HUES48 (cell line): ENCODE data around the gene GSDMA.

ENCODE experiments used
- H3K27ac ChIP-seq: one replicate; pipeline ENCODE4 v1.7.0; 2013; ENCODE audit warnings: low read depth, low read length, inconsistent platforms
- H3K27me3 ChIP-seq: 2 replicates; pipeline ENCODE4 v1.6.1; 2013; ENCODE audit warnings: mild to moderate bottlenecking, low read length; ENCODE audit not compliant: control insufficient read depth, insufficient read depth
- H3K36me3 ChIP-seq: 2 replicates; pipeline ENCODE4 v1.6.1; 2013; ENCODE audit warnings: low read length; ENCODE audit not compliant: control insufficient read depth, insufficient read depth
- H3K4me1 ChIP-seq: 2 replicates; pipeline ENCODE4 v1.6.1; 2013; ENCODE audit warnings: mild to moderate bottlenecking, low read length; ENCODE audit not compliant: control insufficient read depth, insufficient read depth
- H3K4me3 ChIP-seq: 2 replicates; pipeline ENCODE4 v1.5.1; 2013; ENCODE audit warnings: mild to moderate bottlenecking, low read depth, low read length
- H3K9ac ChIP-seq: 2 replicates; pipeline ENCODE4 v1.6.1; 2013; ENCODE audit warnings: mild to moderate bottlenecking, low read depth, low read length, moderate library complexity
- H3K9me3 ChIP-seq: 2 replicates; pipeline ENCODE4 v1.6.1; 2013; ENCODE audit warnings: low read length; ENCODE audit not compliant: control insufficient read depth, insufficient read depth

Gene GSDMA

GRCh38 chr17:39949028-39949427, 13.8 kb upstream of the GSDMA start:
- Histone ChIP-seq H3K9me3 (no peaks in the 10 kb centered on the region), H3K27ac (no peak overlapping the region), H3K27me3 (peaks cover 8% of the 10 kb centered on the region), H3K9ac (no peak overlapping the region), H3K4me3 (no peak overlapping the region), H3K4me1 (peaks cover 8% of the 10 kb centered on the region; the same call in 1 of the 2 replicates), H3K36me3 (no peaks in the 10 kb centered on the region)

GRCh38 chr17:39950871-39951348, 11.9 kb upstream of the GSDMA start:
- peaks cover 8% of the 10 kb centered on the region; the same call in 1 of the 2 replicates for H3K4me1 ChIP-seq
- peaks cover 8% of the 10 kb centered on the region for H3K27me3 ChIP-seq
- H3K9me3 ChIP-seq: no peaks in the 10 kb centered on the region
- H3K36me3 ChIP-seq: no peaks in the 10 kb centered on the region
- H3K27ac ChIP-seq: no peak overlapping the region
- no peak overlapping the region for H3K4me3 ChIP-seq
- no peak overlapping the region for H3K9ac ChIP-seq

DNA sequence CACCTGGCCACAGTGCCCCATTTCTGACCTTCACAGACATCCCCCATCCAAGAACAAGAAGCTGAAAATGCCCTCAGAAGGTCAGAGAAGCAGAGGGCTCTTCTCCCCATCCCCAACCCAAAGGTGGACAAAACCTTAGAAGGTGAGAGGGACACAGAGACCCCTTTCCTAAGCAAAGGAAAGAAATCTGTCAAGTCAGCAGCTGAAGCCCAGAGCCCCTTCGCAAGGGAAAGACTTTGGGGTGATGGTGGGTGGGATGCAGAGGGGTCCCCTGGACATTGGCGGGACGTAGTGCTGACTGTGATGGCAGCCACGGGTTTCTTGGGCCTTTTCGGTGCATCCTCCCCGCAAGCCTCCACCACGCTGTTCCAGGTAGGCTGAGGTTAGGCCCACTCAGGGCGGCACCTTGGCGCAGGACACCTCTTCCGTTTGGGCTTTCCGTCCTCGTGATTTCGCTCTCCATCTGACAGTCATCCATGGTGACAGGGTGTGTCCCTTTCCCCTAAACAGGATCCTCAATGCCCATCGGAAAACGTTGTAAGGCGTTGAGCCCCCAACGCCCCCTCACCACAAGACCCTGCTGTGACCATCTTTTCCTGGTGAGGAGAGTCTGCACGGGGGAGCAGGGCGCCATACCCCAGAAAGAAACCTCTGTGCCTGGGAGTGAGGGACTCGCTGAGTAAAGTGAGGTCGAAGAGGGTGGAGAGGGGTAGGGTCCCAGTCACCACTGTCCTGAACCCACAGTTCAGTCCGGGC, 10.7 kb upstream of the GSDMA start:
- Histone ChIP-seq H3K4me3 (peak overlapping the region; percentile 62), H3K27me3 (peaks cover 8% of the 10 kb centered on the region), H3K4me1 (peaks cover 8% of the 10 kb centered on the region; the same call in 1 of the 2 replicates), H3K9ac (no peak overlapping the region), H3K9me3 (no peaks in the 10 kb centered on the region), H3K27ac (peak overlapping the region; percentile 42), H3K36me3 (no peaks in the 10 kb centered on the region)

DNA sequence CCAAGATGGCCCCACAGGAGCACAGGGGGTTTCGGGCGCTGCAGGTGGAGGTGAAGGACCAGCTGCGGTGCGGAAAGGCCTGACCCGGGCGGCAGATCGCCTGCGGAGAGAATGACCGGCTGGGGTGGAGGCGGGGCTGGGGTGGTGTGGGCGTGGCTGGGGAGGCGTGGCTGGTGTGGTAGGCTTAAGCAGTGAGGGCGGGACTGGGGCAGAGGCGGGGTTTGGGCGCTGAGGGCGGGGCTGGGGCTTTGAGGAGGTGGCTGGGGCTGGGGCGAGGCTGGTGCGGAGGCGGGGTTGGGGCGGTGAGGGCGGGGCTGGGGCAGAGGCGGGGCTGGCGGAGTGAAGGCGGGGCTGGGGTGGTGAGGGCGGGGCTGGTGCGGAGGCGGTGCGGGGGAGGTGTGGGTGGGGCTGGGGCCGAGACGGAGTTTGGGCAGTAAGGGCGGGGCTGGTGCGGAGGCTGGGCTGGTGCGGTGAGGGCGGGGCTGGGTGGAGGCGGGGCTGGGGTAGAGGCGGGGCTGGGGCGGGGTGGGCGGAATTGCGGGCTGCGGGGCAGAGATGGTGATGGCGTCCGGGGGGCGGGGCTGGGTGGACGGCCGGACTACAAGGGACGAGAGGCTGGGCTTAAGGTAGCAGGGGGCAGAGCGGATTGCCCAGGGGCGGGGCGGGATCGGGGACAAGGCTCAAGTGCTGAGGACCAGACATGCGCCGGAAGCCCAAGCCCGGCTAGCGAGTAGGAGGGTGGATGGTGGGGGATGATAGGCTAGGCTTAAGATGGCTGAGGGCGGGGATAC, 9.9 kb upstream of the GSDMA start:
- no peaks in the 10 kb centered on the region for H3K9me3 ChIP-seq
- no peaks in the 10 kb centered on the region for H3K36me3 ChIP-seq
- peaks cover 8% of the 10 kb centered on the region for H3K27me3 ChIP-seq
- H3K9ac ChIP-seq: peak overlapping the region; percentile 84; the same call in 1 of the 2 replicates
- peak overlapping the region; percentile 86 for H3K4me3 ChIP-seq
- peak overlapping the region; percentile 95 for H3K27ac ChIP-seq
- peaks cover 8% of the 10 kb centered on the region; the same call in 1 of the 2 replicates for H3K4me1 ChIP-seq

DNA sequence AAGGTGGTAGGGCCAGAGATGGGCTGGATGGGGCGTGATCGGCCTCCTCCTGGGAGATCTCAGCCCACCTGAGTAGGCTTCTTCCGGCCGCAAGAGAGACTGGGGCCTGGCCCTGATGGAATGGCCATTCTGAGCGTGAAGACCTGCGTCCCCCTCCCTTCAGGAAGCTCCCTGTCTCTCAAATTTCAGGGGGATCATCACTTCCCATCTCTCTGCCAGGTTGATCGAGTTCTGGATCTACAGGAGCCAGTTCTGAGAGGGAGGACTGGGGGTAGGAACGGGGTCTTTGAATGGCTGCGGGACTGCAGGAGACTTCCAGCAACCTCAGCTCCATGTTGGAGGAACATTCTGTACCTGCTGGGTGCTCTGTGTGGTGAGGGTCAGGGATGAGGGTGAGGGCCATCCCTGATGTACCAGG, 9.3 kb upstream of the GSDMA start:
- Histone ChIP-seq H3K4me1 (peaks cover 8% of the 10 kb centered on the region; the same call in 1 of the 2 replicates), H3K9me3 (no peaks in the 10 kb centered on the region), H3K36me3 (no peaks in the 10 kb centered on the region), H3K9ac (peak overlapping the region; percentile 84), H3K4me3 (peak overlapping the region; percentile 86), H3K27ac (peak overlapping the region; percentile 95), H3K27me3 (peaks cover 8% of the 10 kb centered on the region)

- H3K9me3 ChIP-seq: no peaks in the 10 kb centered on the region
- H3K4me3 ChIP-seq: no peak overlapping the region
- no peaks in the 10 kb centered on the region for H3K36me3 ChIP-seq
- H3K9ac ChIP-seq: no peak overlapping the region
- no peak overlapping the region for H3K27ac ChIP-seq
- H3K27me3 ChIP-seq: peaks cover 8% of the 10 kb centered on the region
- H3K4me1 ChIP-seq: peaks cover 8% of the 10 kb centered on the region; the same call in 1 of the 2 replicates
Measured at GRCh38 chr17:39954876-39955275, 7.9 kb upstream of the GSDMA start.

GRCh38 chr17:39955726-39956225, 7.0 kb upstream of the GSDMA start:
- peaks cover 8% of the 10 kb centered on the region; the same call in 1 of the 2 replicates for H3K4me1 ChIP-seq
- H3K27me3 ChIP-seq: peaks cover 8% of the 10 kb centered on the region
- no peaks in the 10 kb centered on the region for H3K36me3 ChIP-seq
- H3K4me3 ChIP-seq: no peak overlapping the region
- no peak overlapping the region for H3K9ac ChIP-seq
- H3K9me3 ChIP-seq: no peaks in the 10 kb centered on the region
- H3K27ac ChIP-seq: no peak overlapping the region

DNA sequence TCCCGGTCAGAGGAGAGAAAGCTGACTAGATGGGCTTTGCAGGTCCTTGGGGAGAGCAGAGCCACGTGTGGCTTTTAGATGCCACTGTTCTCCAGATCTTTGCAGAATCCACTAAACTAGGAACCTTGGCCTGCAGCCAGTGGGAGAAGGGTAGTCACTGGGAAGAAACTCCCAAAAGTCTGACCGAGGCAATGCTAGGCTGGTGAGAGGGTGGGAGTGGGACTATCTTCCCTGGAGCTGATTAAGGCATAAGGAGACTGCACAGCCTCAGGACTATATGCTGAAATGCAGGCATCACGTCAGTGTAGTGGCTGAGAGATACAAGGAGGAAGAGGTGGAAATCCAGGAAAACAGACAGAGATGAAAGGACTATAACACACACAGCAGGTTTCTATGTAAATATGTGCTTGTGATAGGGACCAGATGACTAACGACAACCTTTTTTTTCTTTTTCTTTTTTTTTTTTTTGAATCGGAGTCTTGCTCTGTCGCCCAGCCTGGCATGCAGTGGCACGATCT, 2.2 kb upstream of the GSDMA start:
- no peaks in the 10 kb centered on the region for H3K27me3 ChIP-seq
- no peaks in the 10 kb centered on the region; the same call in 1 of the 2 replicates for H3K4me1 ChIP-seq
- no peak overlapping the region for H3K27ac ChIP-seq
- H3K9me3 ChIP-seq: no peaks in the 10 kb centered on the region
- H3K4me3 ChIP-seq: no peak overlapping the region
- no peaks in the 10 kb centered on the region for H3K36me3 ChIP-seq
- no peak overlapping the region for H3K9ac ChIP-seq

- H3K27ac ChIP-seq: no peak overlapping the region
- H3K36me3 ChIP-seq: no peaks in the 10 kb centered on the region
- no peak overlapping the region for H3K9ac ChIP-seq
- no peaks in the 10 kb centered on the region for H3K27me3 ChIP-seq
- H3K4me3 ChIP-seq: no peak overlapping the region
- no peaks in the 10 kb centered on the region; the same call in 1 of the 2 replicates for H3K4me1 ChIP-seq
- no peaks in the 10 kb centered on the region for H3K9me3 ChIP-seq
Measured at GRCh38 chr17:39963829-39964228, 1.0 kb downstream of the GSDMA start.

- Histone ChIP-seq H3K4me1 (no peaks in the 10 kb centered on the region), H3K9me3 (no peaks in the 10 kb centered on the region), H3K36me3 (no peaks in the 10 kb centered on the region), H3K27me3 (no peaks in the 10 kb centered on the region; the same call in 1 of the 2 replicates), H3K4me3 (no peak overlapping the region), H3K27ac (no peak overlapping the region), H3K9ac (no peak overlapping the region)
Measured at GRCh38 chr17:39965017-39965699, 2.4 kb downstream of the GSDMA start.
